ENCODE results near the gene ATXN3L.

The ATXN3L gene

GRCh38 chrX:13283512-13283911 is 36.3 kb downstream of the ATXN3L start:
- Histone ChIP-seq H3K9me3 (replicated peaks in 1 of 2; ENCODE audit: control insufficient read depth in 2 of 2, insufficient read depth in 1 of 2, low read depth in 1 of 2, low read length in 2 of 2) (peaks cover 0 to 14% of the 10 kb centered on the region in 2 donors), H2AK5ac (ENCODE audit: low read depth, low read length) (no peak overlapping the region), H2BK5ac (ENCODE audit: low read length) (no peak overlapping the region), H3K9ac (ENCODE audit: low read depth, low read length, poor library complexity) (no peak overlapping the region), H3K27ac (replicated peaks; ENCODE audit: low read length) (peak overlapping the region; percentile 74), H3K4ac (ENCODE audit: low read length) (no peak overlapping the region), H3K27me3 (ENCODE audit: control insufficient read depth in 3 of 3, insufficient read depth in 3 of 3, low read depth in 1 of 3, low read length in 3 of 3) (no peaks in the 10 kb centered on the region), H3K23ac (ENCODE audit: low read depth, low read length, poor library complexity) (no peak overlapping the region), H2AFZ (ENCODE audit: low read length) (peak overlapping the region; percentile 39), H4K91ac (ENCODE audit: low read depth, low read length, poor library complexity) (no peak overlapping the region), H3K4me1 (ENCODE audit: control insufficient read depth in 2 of 2, insufficient read depth in 1 of 2, low read depth in 1 of 2, low read length in 2 of 2) (peaks cover 3 to 12% of the 10 kb centered on the region in 2 donors), H3K18ac (ENCODE audit: low read length) (no peak overlapping the region), H3K14ac (ENCODE audit: low read length) (no peak overlapping the region), H3K4me3 (ENCODE audit: low read length in 2 of 2) (no peak overlapping the region), H2BK120ac (ENCODE audit: low read depth, low read length) (no peak overlapping the region), H3K36me3 (replicated peaks in 1 of 2; ENCODE audit: control insufficient read depth in 2 of 2, insufficient read depth in 2 of 2, low read length in 2 of 2) (no peaks in the 10 kb centered on the region), H3K79me1 (ENCODE audit: low read depth, low read length) (no peaks in the 10 kb centered on the region), H4K8ac (ENCODE audit: low read depth, low read length) (no peak overlapping the region), H2BK12ac (ENCODE audit: low read length) (no peak overlapping the region), H2BK15ac (ENCODE audit: low read length) (no peak overlapping the region), H3K4me2 (ENCODE audit: insufficient read depth, low read length, poor library complexity, severe bottlenecking) (no peak overlapping the region)
- no CpG with 5 or more reads among the region's 2 CpGs for WGBS, 2 donors (ENCODE audit: extremely low coverage in 2 of 2, insufficient read length in 2 of 2, insufficient replicate concordance in 1 of 2)
- no peak for DNase-seq (ENCODE audit: low spot score)

GRCh38 chrX:13281289-13281688 is 38.6 kb downstream of the ATXN3L start:
- no peak overlapping the region for H4K8ac ChIP-seq (ENCODE audit: low read depth, low read length)
- H3K18ac ChIP-seq (ENCODE audit: low read length), result no peak overlapping the region
- H2AK5ac ChIP-seq (ENCODE audit: low read depth, low read length), result no peak overlapping the region
- no peak overlapping the region for H4K91ac ChIP-seq (ENCODE audit: low read depth, low read length, poor library complexity)
- H3K36me3 ChIP-seq (replicated peaks in 1 of 2; ENCODE audit: control insufficient read depth in 2 of 2, insufficient read depth in 2 of 2, low read length in 2 of 2), result no peaks in the 10 kb centered on the region
- H2BK12ac ChIP-seq (ENCODE audit: low read length), result no peak overlapping the region
- DNase-seq (ENCODE audit: low spot score), result no peak
- no peaks in the 10 kb centered on the region for H3K79me1 ChIP-seq (ENCODE audit: low read depth, low read length)
- no peak overlapping the region for H2AFZ ChIP-seq (ENCODE audit: low read length)
- H2BK15ac ChIP-seq (ENCODE audit: low read length), result no peak overlapping the region
- H3K9ac ChIP-seq (ENCODE audit: low read depth, low read length, poor library complexity), result no peak overlapping the region
- H3K4me2 ChIP-seq (ENCODE audit: insufficient read depth, low read length, poor library complexity, severe bottlenecking), result no peak overlapping the region
- no peak overlapping the region for H3K4me3 ChIP-seq (ENCODE audit: low read length in 2 of 2)
- no peak overlapping the region for H3K4ac ChIP-seq (ENCODE audit: low read length)
- no peak overlapping the region for H3K14ac ChIP-seq (ENCODE audit: low read length)
- H2BK5ac ChIP-seq (ENCODE audit: low read length), result no peak overlapping the region
- peaks cover 0 to 14% of the 10 kb centered on the region in 2 donors for H3K9me3 ChIP-seq (replicated peaks in 1 of 2; ENCODE audit: control insufficient read depth in 2 of 2, insufficient read depth in 1 of 2, low read depth in 1 of 2, low read length in 2 of 2)
- no peak overlapping the region for H3K23ac ChIP-seq (ENCODE audit: low read depth, low read length, poor library complexity)
- H3K4me1 ChIP-seq (ENCODE audit: control insufficient read depth in 2 of 2, insufficient read depth in 1 of 2, low read depth in 1 of 2, low read length in 2 of 2), result peaks cover 3 to 12% of the 10 kb centered on the region in 2 donors
- H3K27ac ChIP-seq (replicated peaks; ENCODE audit: low read length), result no peak overlapping the region
- H2BK120ac ChIP-seq (ENCODE audit: low read depth, low read length), result no peak overlapping the region
- no peaks in the 10 kb centered on the region for H3K27me3 ChIP-seq (ENCODE audit: control insufficient read depth in 3 of 3, insufficient read depth in 3 of 3, low read depth in 1 of 3, low read length in 3 of 3)
- no CpG with 5 or more reads among the region's 6 CpGs for WGBS, 2 donors (ENCODE audit: extremely low coverage in 2 of 2, insufficient read length in 2 of 2, insufficient replicate concordance in 1 of 2)

GRCh38 chrX:13279279-13280018 is 40.4 kb downstream of the ATXN3L start:
- Histone ChIP-seq H2AFZ (ENCODE audit: low read length) (no peak overlapping the region), H3K14ac (ENCODE audit: low read length) (no peak overlapping the region), H3K27ac (replicated peaks; ENCODE audit: low read length) (no peak overlapping the region), H4K91ac (ENCODE audit: low read depth, low read length, poor library complexity) (no peak overlapping the region), H2BK12ac (ENCODE audit: low read length) (no peak overlapping the region), H3K9me3 (replicated peaks in 1 of 2; ENCODE audit: control insufficient read depth in 2 of 2, insufficient read depth in 1 of 2, low read depth in 1 of 2, low read length in 2 of 2) (peaks cover 0 to under 1% of the 10 kb centered on the region in 2 donors), H3K9ac (ENCODE audit: low read depth, low read length, poor library complexity) (no peak overlapping the region), H3K18ac (ENCODE audit: low read length) (no peak overlapping the region), H3K23ac (ENCODE audit: low read depth, low read length, poor library complexity) (no peak overlapping the region), H3K4me1 (ENCODE audit: control insufficient read depth in 2 of 2, insufficient read depth in 1 of 2, low read depth in 1 of 2, low read length in 2 of 2) (peaks cover 3 to 12% of the 10 kb centered on the region in 2 donors), H3K36me3 (replicated peaks in 1 of 2; ENCODE audit: control insufficient read depth in 2 of 2, insufficient read depth in 2 of 2, low read length in 2 of 2) (no peaks in the 10 kb centered on the region), H3K4me2 (ENCODE audit: insufficient read depth, low read length, poor library complexity, severe bottlenecking) (no peak overlapping the region), H3K4ac (ENCODE audit: low read length) (no peak overlapping the region), H2BK15ac (ENCODE audit: low read length) (no peak overlapping the region), H2BK120ac (ENCODE audit: low read depth, low read length) (no peak overlapping the region), H3K79me1 (ENCODE audit: low read depth, low read length) (no peaks in the 10 kb centered on the region), H2BK5ac (ENCODE audit: low read length) (no peak overlapping the region), H4K8ac (ENCODE audit: low read depth, low read length) (no peak overlapping the region), H2AK5ac (ENCODE audit: low read depth, low read length) (no peak overlapping the region), H3K4me3 (ENCODE audit: low read length in 2 of 2) (no peak overlapping the region), H3K27me3 (ENCODE audit: control insufficient read depth in 3 of 3, insufficient read depth in 3 of 3, low read depth in 1 of 3, low read length in 3 of 3) (no peaks in the 10 kb centered on the region)
- DNase-seq (ENCODE audit: low spot score), result no peak
- no CpG with 5 or more reads among the region's 9 CpGs for WGBS, 2 donors (ENCODE audit: extremely low coverage in 2 of 2, insufficient read length in 2 of 2, insufficient replicate concordance in 1 of 2)

- H4K8ac ChIP-seq (ENCODE audit: low read depth, low read length), result no peak overlapping the region
- H3K79me1 ChIP-seq (ENCODE audit: low read depth, low read length), result no peaks in the 10 kb centered on the region
- no peak overlapping the region for H3K23ac ChIP-seq (ENCODE audit: low read depth, low read length, poor library complexity)
- H4K91ac ChIP-seq (ENCODE audit: low read depth, low read length, poor library complexity), result no peak overlapping the region
- no peak overlapping the region for H3K4me2 ChIP-seq (ENCODE audit: insufficient read depth, low read length, poor library complexity, severe bottlenecking)
- no peak overlapping the region for H3K4me3 ChIP-seq (ENCODE audit: low read length in 2 of 2)
- no peaks in the 10 kb centered on the region for H3K27me3 ChIP-seq (ENCODE audit: control insufficient read depth in 3 of 3, insufficient read depth in 3 of 3, low read depth in 1 of 3, low read length in 3 of 3)
- no peak overlapping the region for H2BK5ac ChIP-seq (ENCODE audit: low read length)
- H3K9me3 ChIP-seq (replicated peaks in 1 of 2; ENCODE audit: control insufficient read depth in 2 of 2, insufficient read depth in 1 of 2, low read depth in 1 of 2, low read length in 2 of 2), result no peaks in the 10 kb centered on the region
- H3K27ac ChIP-seq (replicated peaks; ENCODE audit: low read length), result no peak overlapping the region
- no peak overlapping the region for H2BK120ac ChIP-seq (ENCODE audit: low read depth, low read length)
- H3K9ac ChIP-seq (ENCODE audit: low read depth, low read length, poor library complexity), result no peak overlapping the region
- no peak overlapping the region for H3K14ac ChIP-seq (ENCODE audit: low read length)
- no peak overlapping the region for H2AFZ ChIP-seq (ENCODE audit: low read length)
- no peak for DNase-seq (ENCODE audit: low spot score)
- H3K4ac ChIP-seq (ENCODE audit: low read length), result no peak overlapping the region
- H3K18ac ChIP-seq (ENCODE audit: low read length), result no peak overlapping the region
- WGBS, 2 donors (ENCODE audit: extremely low coverage in 2 of 2, insufficient read length in 2 of 2, insufficient replicate concordance in 1 of 2), result no CpG with 5 or more reads among the region's 3 CpGs
- no peak overlapping the region for H2AK5ac ChIP-seq (ENCODE audit: low read depth, low read length)
- H3K36me3 ChIP-seq (replicated peaks in 1 of 2; ENCODE audit: control insufficient read depth in 2 of 2, insufficient read depth in 2 of 2, low read length in 2 of 2), result no peaks in the 10 kb centered on the region
- H2BK15ac ChIP-seq (ENCODE audit: low read length), result no peak overlapping the region
- no peak overlapping the region for H2BK12ac ChIP-seq (ENCODE audit: low read length)
- H3K4me1 ChIP-seq (ENCODE audit: control insufficient read depth in 2 of 2, insufficient read depth in 1 of 2, low read depth in 1 of 2, low read length in 2 of 2), result peaks cover 0 to 1% of the 10 kb centered on the region in 2 donors
Observed at GRCh38 chrX:13277539-13277938, 42.3 kb downstream of the ATXN3L start.

Measured in neuronal stem cell (in vitro differentiated cells).